H1 (cell line): Measurements from ENCODE around the gene GPSM3. TPM values are rescaled to one million over a fixed set of nuclear protein-coding genes. Genes with fewer than 3 reads are reported as not detected.
"Not testable (repeated sequence)": the region's sequence is repeated elsewhere in the genome, so short reads cannot be mapped to it uniquely, and the experiment has no call there.

Experiments
- CTCF ChIA-PET: fragments of 300-600 bp; sonication (Branson Sonifier 250); formaldehyde crosslinking; loops from one replicate; lab custom pipeline; 2021; ENCODE audit not compliant: partially characterized antibody; lab: Charles Lee
- POLR2A ChIA-PET: fragments of 300-600 bp; sonication (Branson Sonifier 250); formaldehyde crosslinking; loops from one replicate; lab custom pipeline; 2021; ENCODE audit warnings: inconsistent platforms; ENCODE audit not compliant: partially characterized antibody; lab: Charles Lee
- DNase-seq, 2 experiments: peaks; one replicate each; pipeline versions ENCODE4 v3.0.0 to v3.0.0-alpha.2; 2010 to 2022; ENCODE audit warnings: low spot score in 2 of 2, low read depth in 1 of 2, mixed read lengths in 1 of 2
- FAIRE-seq: peaks from 2 replicates; lab custom pipeline; 2011; peaks lifted over from hg19 to GRCh38; lab: Jason Lieb, UNC
- H2AFZ ChIP-seq: 2 replicates; pipeline ENCODE4 v1.8.1; 2012; ENCODE audit warnings: low read length, inconsistent platforms
- H2AK5ac ChIP-seq: 2 replicates; pipeline ENCODE4 v1.6.1; 2013; ENCODE audit warnings: low read depth, low read length
- H2BK120ac ChIP-seq: replicated peaks from 2 replicates; pipeline ENCODE3; 2013; ENCODE audit warnings: low read depth, low read length, inconsistent platforms
- H2BK12ac ChIP-seq: 2 replicates; pipeline ENCODE4 v1.6.1; 2013; ENCODE audit warnings: low read depth, low read length
- H2BK15ac ChIP-seq: 2 replicates; pipeline ENCODE4 v1.6.1; 2013; ENCODE audit warnings: low read length
- H2BK20ac ChIP-seq: 2 replicates; pipeline ENCODE4 v1.6.1; 2013; ENCODE audit warnings: low read length
- H2BK5ac ChIP-seq: 2 replicates; pipeline ENCODE4 v1.6.1; 2013; ENCODE audit warnings: low read depth, low read length
- H3K14ac ChIP-seq: 2 replicates; pipeline ENCODE4 v1.6.1; 2013; ENCODE audit warnings: inconsistent platforms; ENCODE audit not compliant: insufficient read length
- H3K18ac ChIP-seq: 2 replicates; pipeline ENCODE4 v1.6.1; 2013; ENCODE audit warnings: low read length; ENCODE audit errors: extremely low read depth
- H3K23ac ChIP-seq: 2 replicates; pipeline ENCODE4 v1.6.1; 2013; ENCODE audit warnings: inconsistent platforms; ENCODE audit not compliant: insufficient read length
- H3K23me2 ChIP-seq: 2 replicates; pipeline ENCODE4 v1.6.1; 2013; ENCODE audit warnings: low read depth, low read length
- H3K27ac ChIP-seq: 2 replicates; pipeline ENCODE4 v1.6.1; 2011; ENCODE audit warnings: low read depth, low read length, inconsistent platforms
- H3K27me3 ChIP-seq, 4 experiments: replicated peaks in 1 of 4; 1 replicate in 1 of 4; 2 replicates in 3 of 4; pipeline versions ENCODE4 v1.6.1 to v1.8.1; 2011 to 2013; ENCODE audit warnings: low read length in 3 of 4, mild to moderate bottlenecking in 3 of 4, inconsistent platforms in 2 of 4, mixed read lengths in 2 of 4, moderate library complexity in 1 of 4; ENCODE audit not compliant: control insufficient read depth in 3 of 4, insufficient read depth in 3 of 4; ENCODE audit errors: extremely low read depth in 1 of 4
- H3K36me3 ChIP-seq, 4 experiments: 2 replicates each; pipeline versions ENCODE4 v1.6.1 to v1.8.1; 2011 to 2013; ENCODE audit warnings: mild to moderate bottlenecking in 4 of 4, low read length in 3 of 4, moderate library complexity in 2 of 4, control low read depth in 1 of 4, inconsistent platforms in 1 of 4; ENCODE audit not compliant: insufficient read depth in 4 of 4, control insufficient read depth in 2 of 4
- H3K4ac ChIP-seq: replicated peaks from 2 replicates; pipeline ENCODE3; 2013; ENCODE audit warnings: low read length, low read depth, mixed read lengths, inconsistent platforms; ENCODE audit not compliant: insufficient read length
- H3K4me1 ChIP-seq, 4 experiments: replicated peaks in 1 of 4; 1 replicate in 1 of 4; 2 replicates in 3 of 4; pipeline versions ENCODE4 v1.6.1 to v1.8.1; 2011 to 2013; ENCODE audit warnings: low read length in 3 of 4, inconsistent platforms in 2 of 4, mixed read lengths in 1 of 4; ENCODE audit not compliant: insufficient read depth in 4 of 4, control insufficient read depth in 3 of 4
- H3K4me2 ChIP-seq, 2 experiments: 2 replicates each; pipeline versions ENCODE4 v1.6.1 to v1.8.1; 2011 to 2013; ENCODE audit warnings: low read depth in 2 of 2, low read length in 2 of 2, control low read depth in 1 of 2, inconsistent platforms in 1 of 2, mild to moderate bottlenecking in 1 of 2; ENCODE audit not compliant: insufficient read depth in 1 of 2
- H3K4me3 ChIP-seq, 4 experiments: fragments of 200-600, 300-600 bp in 1 of 4; sonication (generic), shearing (Covaris generic), sonication (Bioruptor Twin) in 1 of 4; 2 replicates each; pipeline versions ENCODE4 v1.5.1 to v1.8.1; 2011 to 2016; ENCODE audit warnings: low read length in 4 of 4, low read depth in 3 of 4, control low read depth in 2 of 4, inconsistent platforms in 2 of 4, mild to moderate bottlenecking in 2 of 4, mixed read lengths in 1 of 4, moderate library complexity in 1 of 4; ENCODE audit not compliant: insufficient read depth in 2 of 4; ENCODE audit errors: extremely low read depth in 1 of 4
- H3K56ac ChIP-seq: replicated peaks from 2 replicates; pipeline ENCODE3; 2013; ENCODE audit warnings: low read depth, mild to moderate bottlenecking, mixed read lengths, low read length, inconsistent platforms; ENCODE audit not compliant: insufficient read length
- H3K79me1 ChIP-seq: 2 replicates; pipeline ENCODE4 v1.6.1; 2013; ENCODE audit warnings: low read depth, low read length, control low read depth
- H3K79me2 ChIP-seq, 2 experiments: 2 replicates each; pipeline versions ENCODE4 v1.6.1 to v1.8.1; 2012 to 2013; ENCODE audit warnings: low read length in 2 of 2, mild to moderate bottlenecking in 2 of 2, inconsistent platforms in 1 of 2; ENCODE audit not compliant: insufficient read depth in 2 of 2, control insufficient read depth in 1 of 2
- H3K9ac ChIP-seq, 4 experiments: replicated peaks in 1 of 4; 1 replicate in 1 of 4; 2 replicates in 3 of 4; pipeline versions ENCODE4 v1.6.1 to v1.8.1; 2011 to 2013; ENCODE audit warnings: low read depth in 3 of 4, low read length in 3 of 4, control low read depth in 2 of 4, mild to moderate bottlenecking in 2 of 4, moderate library complexity in 2 of 4, inconsistent platforms in 1 of 4; ENCODE audit errors: extremely low read depth in 1 of 4
- H3K9me3 ChIP-seq, 2 experiments: 2 replicates each; pipeline versions ENCODE4 v1.6.1 to v1.8.1; 2012 to 2013; ENCODE audit warnings: mild to moderate bottlenecking in 2 of 2, moderate library complexity in 2 of 2, control low read depth in 1 of 2, inconsistent platforms in 1 of 2, low read depth in 1 of 2, low read length in 1 of 2, mixed read lengths in 1 of 2; ENCODE audit not compliant: insufficient read depth in 2 of 2
- H4K20me1 ChIP-seq, 2 experiments: replicated peaks in 1 of 2; 2 replicates each; pipeline versions ENCODE3 to v1.8.1; 2011 to 2013; ENCODE audit warnings: inconsistent platforms in 2 of 2, low read length in 2 of 2, mild to moderate bottlenecking in 1 of 2; ENCODE audit not compliant: insufficient read depth in 2 of 2, control insufficient read depth in 1 of 2
- H4K5ac ChIP-seq: 2 replicates; pipeline ENCODE4 v1.6.1; 2013; ENCODE audit warnings: low read length, low read depth, mixed read lengths, inconsistent platforms; ENCODE audit not compliant: insufficient read length
- H4K8ac ChIP-seq: 2 replicates; pipeline ENCODE4 v1.8.0; 2013; ENCODE audit warnings: mild to moderate bottlenecking, moderate library complexity, low read length, inconsistent platforms; ENCODE audit not compliant: insufficient read depth; ENCODE audit errors: extremely low read depth
- H4K91ac ChIP-seq: replicated peaks from 2 replicates; pipeline ENCODE3; 2013; ENCODE audit warnings: low read length, mixed read lengths, inconsistent platforms; ENCODE audit not compliant: insufficient read length
- FOSL1 ChIP-seq: IDR thresholded peaks from 2 replicates; pipeline ENCODE4 v1.6.1; 2011; ENCODE audit warnings: mild to moderate bottlenecking, low read depth, low read length, moderate library complexity; ENCODE audit not compliant: insufficient read depth
- WGBS, 2 experiments: shearing (Covaris generic) in 1 of 2; methylation state at CpG; one replicate each; pipeline versions ENCODE4 v1.1.6 to v1.1.7; 2013 to 2015; ENCODE audit warnings: low lambda C conversion rate in 2 of 2, mixed read lengths in 2 of 2, inconsistent platforms in 1 of 2, low coverage in 1 of 2, missing lambda C conversion rate in 1 of 2; ENCODE audit not compliant: insufficient replicate concordance in 2 of 2, insufficient coverage in 1 of 2, insufficient read length in 1 of 2; ENCODE audit errors: extremely low coverage in 1 of 2, missing lambda C conversion rate in 1 of 2; 5-methylcytosine and 5-hydroxymethylcytosine counted together
- polyA plus RNA-seq, 7 experiments: library from polyadenylated mRNA; depleted of rRNA in 3 of 7; stranded (reverse) in 5 of 7; unstranded in 2 of 7; fragments of >200 nt in 5 of 7; fragments of 200-250 nt in 2 of 7; gene quantifications; 1 replicate in 5 of 7; 2 replicates in 1 of 7; 4 replicates in 1 of 7; pipeline versions ENCODE4 v1.2.1 to v1.2.3, GENCODE V29; 2011 to 2013; ENCODE audit warnings: missing spikeins in 2 of 7, mixed read lengths in 2 of 7
- total RNA-seq: library from RNA; stranded (reverse); fragmentation: NEBNext Ultra II Directional; extraction: Animal tissue kit (Norgen Biotek cat#: 25700); gene quantifications from 2 replicates; pipeline ENCODE4 v1.2.1, GENCODE V29; 2021

The GPSM3 gene
- total and polyA plus RNA-seq, 2 of the 8 experiments (the other 6 are each of a cell fraction or from before 2014, with no cell fraction given): 6.6 to 9.8 TPM

- TF ChIP-seq FOSL1: no peak
- TF ChIP-seq, all 59 proteins: peak for 0
Observed at GRCh38 chr6:32187009-32187709, 5.3 kb downstream of the GPSM3 start (continued).

- not testable (repeated sequence) for H2BK12ac ChIP-seq, H2AFZ ChIP-seq, H3K56ac ChIP-seq, H2BK120ac ChIP-seq, H3K4me2 ChIP-seq, H3K9ac ChIP-seq, H2BK15ac ChIP-seq, H3K4me3 ChIP-seq, FAIRE-seq, H4K5ac ChIP-seq, H3K23me2 ChIP-seq, H2BK5ac ChIP-seq, H3K27me3 ChIP-seq, H3K79me1 ChIP-seq, H3K27ac ChIP-seq, H2AK5ac ChIP-seq, H3K9me3 ChIP-seq, H2BK20ac ChIP-seq, H3K14ac ChIP-seq, H3K23ac ChIP-seq, H4K20me1 ChIP-seq, H4K91ac ChIP-seq, H3K18ac ChIP-seq, DNase-seq, H3K4ac ChIP-seq, H4K8ac ChIP-seq
- 81% methylated on average over 9 of the region's 10 CpGs; no CpG with 5 or more reads in 1 of the 2 experiments for WGBS, 2 experiments
- Histone ChIP-seq H3K79me2 (peaks cover 0 to 13% of the 10 kb centered on the region in 2 experiments; a peak in 2 of 4 replicates), H3K4me1 (peaks cover 0 to 14% (median 7%) of the 10 kb centered on the region in 4 experiments; a peak in 6 of 7 replicates), H3K36me3 (peaks cover 5 to 28% (median 26%) of the 10 kb centered on the region in 4 experiments)
- ChIA-PET CTCF (interaction anchor here (3.2 kb wide), 1 partner anchor 68 kb away, joined by 13 read pairs; no protein-coding TSS in a partner anchor), POLR2A (interaction anchor here (0.7 to 13.3 kb wide), 5 partner anchors 7 to 35 kb away, joined by 3 to 194 read pairs (median 4); partner anchors contain the start of genes AGPAT1, PRRT1 and RNF5)
Observed at GRCh38 chr6:32186151-32186840, 6.1 kb downstream of the GPSM3 start.
